Memory B cell (primary cell): ENCODE measurements around the gene HS3ST1.

ENCODE experiments used
- ATAC-seq: fragments of 150-1000 bp; cut with Tn5 transposase; 2 replicates; pipeline ENCODE4 v1.10.0; 2021; ENCODE audit warnings: low read depth, mild to moderate bottlenecking, moderate library complexity
- DNase-seq, 2 donors: peaks; one replicate each; pipeline ENCODE4 v3.0.0; 2022; ENCODE audit warnings: low spot score in 2 of 2
- H3K27ac Mint-ChIP-seq: one replicate; pipeline ENCODE4 v1.8.0; 2022; ENCODE audit warnings: mild to moderate bottlenecking, moderate library complexity, mixed read lengths
- H3K27me3 Mint-ChIP-seq: one replicate; pipeline ENCODE4 v1.8.0; 2022; ENCODE audit warnings: mixed read lengths
- H3K36me3 Mint-ChIP-seq: one replicate; pipeline ENCODE4 v1.8.0; 2022; ENCODE audit warnings: mild to moderate bottlenecking, mixed read lengths
- H3K4me1 Mint-ChIP-seq: one replicate; pipeline ENCODE4 v1.8.0; 2022; ENCODE audit warnings: mixed read lengths
- H3K4me3 Mint-ChIP-seq: one replicate; pipeline ENCODE4 v1.8.0; 2022; ENCODE audit warnings: mild to moderate bottlenecking, moderate library complexity, mixed read lengths
- H3K9me3 Mint-ChIP-seq: one replicate; pipeline ENCODE4 v1.8.0; 2022; ENCODE audit warnings: mixed read lengths

HS3ST1 gene

GRCh38 chr4:11426003-11426402 is 2.7 kb downstream of the HS3ST1 start:
- Mint-ChIP-seq H3K9me3 (no peaks in the 10 kb centered on the region), H3K4me3 (no peak overlapping the region), H3K36me3 (peaks cover 3% of the 10 kb centered on the region), H3K27ac (no peak overlapping the region), H3K4me1 (peaks cover 30% of the 10 kb centered on the region), H3K27me3 (no peaks in the 10 kb centered on the region)
- no peak for ATAC-seq
- DNase-seq, result no peak

GRCh38 chr4:11424856-11425255 is 3.8 kb downstream of the HS3ST1 start:
- ATAC-seq (no peak), DNase-seq (no peak)
- Mint-ChIP-seq H3K27me3 (no peaks in the 10 kb centered on the region), H3K36me3 (peaks cover 3% of the 10 kb centered on the region), H3K4me3 (no peak overlapping the region), H3K4me1 (peaks cover 34% of the 10 kb centered on the region), H3K27ac (peak overlapping the region; percentile 24), H3K9me3 (no peaks in the 10 kb centered on the region)

GRCh38 chr4:11424000-11424399 is 4.7 kb downstream of the HS3ST1 start:
- H3K36me3 Mint-ChIP-seq, result peaks cover 4% of the 10 kb centered on the region

GRCh38 chr4:11423465-11423864 is 5.2 kb downstream of the HS3ST1 start:
- DNase-seq (no peak), ATAC-seq (no peak)
- no peak overlapping the region for H3K27ac Mint-ChIP-seq
- peaks cover 41% of the 10 kb centered on the region for H3K4me1 Mint-ChIP-seq
- H3K27me3 Mint-ChIP-seq, result no peaks in the 10 kb centered on the region
- no peak overlapping the region for H3K4me3 Mint-ChIP-seq
- peaks cover 6% of the 10 kb centered on the region for H3K36me3 Mint-ChIP-seq
- H3K9me3 Mint-ChIP-seq, result no peaks in the 10 kb centered on the region

More at GRCh38 chr4:11424000-11424399, 4.7 kb downstream of the HS3ST1 start:
- DNase-seq, result peak; percentile 33 to 42
- H3K4me3 Mint-ChIP-seq, result no peak overlapping the region
- no peak overlapping the region for H3K27ac Mint-ChIP-seq
- peak; percentile 19 for ATAC-seq
- no peaks in the 10 kb centered on the region for H3K27me3 Mint-ChIP-seq
- peaks cover 38% of the 10 kb centered on the region for H3K4me1 Mint-ChIP-seq
- H3K9me3 Mint-ChIP-seq, result no peaks in the 10 kb centered on the region

GRCh38 chr4:11421116-11421515 is 7.6 kb downstream of the HS3ST1 start:
- no peaks in the 10 kb centered on the region for H3K9me3 Mint-ChIP-seq
- H3K27me3 Mint-ChIP-seq, result no peaks in the 10 kb centered on the region
- no peak overlapping the region for H3K4me3 Mint-ChIP-seq
- H3K36me3 Mint-ChIP-seq, result peaks cover 9% of the 10 kb centered on the region
- H3K27ac Mint-ChIP-seq, result peak overlapping the region; percentile 58
- peaks cover 44% of the 10 kb centered on the region for H3K4me1 Mint-ChIP-seq
- DNase-seq (no peak), ATAC-seq (no peak)

GRCh38 chr4:11420327-11420726 is 8.4 kb downstream of the HS3ST1 start:
- H3K4me3 Mint-ChIP-seq, result no peak overlapping the region
- peaks cover 9% of the 10 kb centered on the region for H3K36me3 Mint-ChIP-seq
- no peaks in the 10 kb centered on the region for H3K27me3 Mint-ChIP-seq
- ATAC-seq (no peak), DNase-seq (no peak)
- peaks cover 51% of the 10 kb centered on the region for H3K4me1 Mint-ChIP-seq
- H3K9me3 Mint-ChIP-seq, result no peaks in the 10 kb centered on the region
- peak overlapping the region; percentile 58 for H3K27ac Mint-ChIP-seq

GRCh38 chr4:11418610-11419009 is 10.1 kb downstream of the HS3ST1 start:
- H3K27me3 Mint-ChIP-seq, result no peaks in the 10 kb centered on the region
- H3K4me1 Mint-ChIP-seq, result peaks cover 52% of the 10 kb centered on the region
- no peaks in the 10 kb centered on the region for H3K9me3 Mint-ChIP-seq
- peak overlapping the region; percentile 9 for H3K27ac Mint-ChIP-seq
- no peak for DNase-seq
- ATAC-seq, result no peak
- H3K4me3 Mint-ChIP-seq, result no peak overlapping the region
- H3K36me3 Mint-ChIP-seq, result peaks cover 16% of the 10 kb centered on the region

GRCh38 chr4:11416767-11417113 is 12.0 kb downstream of the HS3ST1 start:
- Mint-ChIP-seq H3K27ac (peak overlapping the region; percentile 84), H3K9me3 (no peaks in the 10 kb centered on the region), H3K36me3 (peaks cover 21% of the 10 kb centered on the region), H3K4me3 (peak overlapping the region; percentile 53), H3K4me1 (peaks cover 50% of the 10 kb centered on the region), H3K27me3 (no peaks in the 10 kb centered on the region)
- DNase-seq (no peak), ATAC-seq (no peak)

GRCh38 chr4:11416071-11416766 is 12.5 kb downstream of the HS3ST1 start:
- H3K9me3 Mint-ChIP-seq, result no peaks in the 10 kb centered on the region
- peak overlapping the region; percentile 84 for H3K27ac Mint-ChIP-seq
- H3K36me3 Mint-ChIP-seq, result peaks cover 21% of the 10 kb centered on the region
- ATAC-seq (peak; percentile 27), DNase-seq (no peak)
- peaks cover 46% of the 10 kb centered on the region for H3K4me1 Mint-ChIP-seq
- no peaks in the 10 kb centered on the region for H3K27me3 Mint-ChIP-seq
- peak overlapping the region; percentile 53 for H3K4me3 Mint-ChIP-seq

GRCh38 chr4:11415409-11416070 is 13.2 kb downstream of the HS3ST1 start:
- Mint-ChIP-seq H3K27me3 (no peaks in the 10 kb centered on the region), H3K4me1 (peaks cover 43% of the 10 kb centered on the region), H3K9me3 (no peaks in the 10 kb centered on the region), H3K4me3 (peak overlapping the region; percentile 53), H3K36me3 (peaks cover 22% of the 10 kb centered on the region), H3K27ac (peak overlapping the region; percentile 84)
- ATAC-seq, result no peak
- no peak for DNase-seq

- DNase-seq (no peak), ATAC-seq (no peak)
- Mint-ChIP-seq H3K4me1 (peaks cover 38% of the 10 kb centered on the region), H3K27ac (no peak overlapping the region), H3K9me3 (no peaks in the 10 kb centered on the region), H3K4me3 (no peak overlapping the region), H3K27me3 (no peaks in the 10 kb centered on the region), H3K36me3 (peaks cover 28% of the 10 kb centered on the region)
Observed at GRCh38 chr4:11412211-11412610, 16.5 kb downstream of the HS3ST1 start.

GRCh38 chr4:11409632-11410031 is 19.1 kb downstream of the HS3ST1 start:
- peaks cover 21% of the 10 kb centered on the region for H3K36me3 Mint-ChIP-seq
- ATAC-seq, result no peak
- peak overlapping the region; percentile 19 for H3K27ac Mint-ChIP-seq
- DNase-seq, result no peak
- H3K27me3 Mint-ChIP-seq, result no peaks in the 10 kb centered on the region
- no peaks in the 10 kb centered on the region for H3K9me3 Mint-ChIP-seq
- H3K4me1 Mint-ChIP-seq, result peaks cover 26% of the 10 kb centered on the region
- no peak overlapping the region for H3K4me3 Mint-ChIP-seq

GRCh38 chr4:11408233-11408967 is 20.3 kb downstream of the HS3ST1 start:
- no peak overlapping the region for H3K27ac Mint-ChIP-seq
- no peaks in the 10 kb centered on the region for H3K27me3 Mint-ChIP-seq
- ATAC-seq (no peak), DNase-seq (no peak)
- peaks cover 20% of the 10 kb centered on the region for H3K36me3 Mint-ChIP-seq
- peaks cover 25% of the 10 kb centered on the region for H3K4me1 Mint-ChIP-seq
- H3K4me3 Mint-ChIP-seq, result no peak overlapping the region
- no peaks in the 10 kb centered on the region for H3K9me3 Mint-ChIP-seq

- ATAC-seq (no peak), DNase-seq (no peak)
- H3K27me3 Mint-ChIP-seq, result no peaks in the 10 kb centered on the region
- H3K4me1 Mint-ChIP-seq, result peaks cover 26% of the 10 kb centered on the region
- H3K4me3 Mint-ChIP-seq, result no peak overlapping the region
- no peak overlapping the region for H3K27ac Mint-ChIP-seq
- H3K9me3 Mint-ChIP-seq, result no peaks in the 10 kb centered on the region
- H3K36me3 Mint-ChIP-seq, result peaks cover 18% of the 10 kb centered on the region
Observed at GRCh38 chr4:11407551-11407950, 21.1 kb downstream of the HS3ST1 start.
